SU-DHL-6 (cell line): ENCODE data around the gene KRT79.

Experiments
- H2AFZ ChIP-seq: fragments of 200-600 bp; sonication (generic); 2 replicates; pipeline ENCODE4 v1.6.1; 2014; ENCODE audit warnings: low read depth, mild to moderate bottlenecking, moderate library complexity, mixed read lengths, antibody characterized with exemption, low read length; ENCODE audit not compliant: severe bottlenecking
- H3F3A ChIP-seq: fragments of 200-600 bp; shearing (Covaris generic); 2 replicates; pipeline ENCODE4 v1.6.0; 2016; ENCODE audit warnings: antibody characterized with exemption, mild to moderate bottlenecking; ENCODE audit not compliant: insufficient read depth
- H3K27ac ChIP-seq: fragments of 200-600 bp; sonication (generic); 2 replicates; pipeline ENCODE4 v1.5.1; 2016; ENCODE audit warnings: low read depth, mild to moderate bottlenecking, low read length, moderate library complexity, mixed read lengths
- H3K27me3 ChIP-seq: fragments of 200-600 bp; sonication (generic), shearing (Covaris generic); 2 replicates; pipeline ENCODE4 v1.6.0; 2014; ENCODE audit warnings: mild to moderate bottlenecking, low read length
- H3K36me3 ChIP-seq: fragments of 200-600 bp; sonication (generic); 2 replicates; pipeline ENCODE4 v1.6.1; 2014; ENCODE audit warnings: mild to moderate bottlenecking, low read length, mixed read lengths
- H3K4me2 ChIP-seq: fragments of 300-600, 200-600 bp; shearing (Covaris generic), sonication (generic); 2 replicates; pipeline ENCODE4 v1.6.0; 2014; ENCODE audit warnings: low read length, low read depth, mild to moderate bottlenecking; ENCODE audit not compliant: poor library complexity, severe bottlenecking
- H3K4me3 ChIP-seq: fragments of 200-600 bp; sonication (generic); 2 replicates; pipeline ENCODE4 v1.5.1; 2014; ENCODE audit warnings: antibody characterized with exemption, low read length, mild to moderate bottlenecking, mixed read lengths; ENCODE audit not compliant: insufficient read depth, poor library complexity, severe bottlenecking
- H3K79me2 ChIP-seq: fragments of 200-600 bp; sonication (generic); 2 replicates; pipeline ENCODE4 v1.6.1; 2014; ENCODE audit warnings: mild to moderate bottlenecking, low read length, moderate library complexity; ENCODE audit not compliant: insufficient read depth
- H3K9ac ChIP-seq: fragments of 200-600 bp; sonication (generic); 2 replicates; pipeline ENCODE4 v1.7.0; 2014; ENCODE audit warnings: mild to moderate bottlenecking, low read length
- H3K9me2 ChIP-seq: fragments of 200-600 bp; sonication (generic); replicated peaks from 2 replicates; pipeline ENCODE4 v1.6.1; 2014; ENCODE audit warnings: low read length; ENCODE audit not compliant: insufficient read depth
- H3K9me3 ChIP-seq: fragments of 200-600 bp; sonication (generic); 2 replicates; pipeline ENCODE4 v1.6.1; 2014; ENCODE audit warnings: low read length, mixed read lengths; ENCODE audit not compliant: insufficient read depth
- H4K20me1 ChIP-seq: fragments of 200-600 bp; sonication (generic); 2 replicates; pipeline ENCODE4 v1.6.1; 2014; ENCODE audit warnings: low read depth, mild to moderate bottlenecking, antibody characterized with exemption, low read length, moderate library complexity, mixed read lengths
- CTCF ChIP-seq: fragments of 200-600 bp; sonication (generic); IDR thresholded peaks from one replicate; pipeline ENCODE4 v1.5.1; 2017; ENCODE audit warnings: antibody characterized with exemption, mild to moderate bottlenecking, low read length, moderate library complexity; ENCODE audit not compliant: insufficient read depth, poor library complexity, severe bottlenecking
- EZH2phosphoT487 ChIP-seq: fragments of 200-600 bp; sonication (generic), shearing (Covaris generic); conservative IDR thresholded peaks from 2 replicates; pipeline ENCODE4 v1.6.1; 2018; ENCODE audit warnings: mild to moderate bottlenecking, antibody characterized with exemption, low read length, moderate library complexity, mixed read lengths

Gene KRT79

GRCh38 chr12:52827499-52828090, 6.5 kb downstream of the KRT79 start:
- no peak overlapping the region for H3K27ac ChIP-seq
- H3K36me3 ChIP-seq: no peaks in the 10 kb centered on the region
- H3K4me3 ChIP-seq: no peak overlapping the region
- H3F3A ChIP-seq: no peaks in the 10 kb centered on the region
- H3K9me2 ChIP-seq: no peaks in the 10 kb centered on the region
- H3K9me3 ChIP-seq: no peaks in the 10 kb centered on the region
- TF ChIP-seq CTCF (no peak), EZH2phosphoT487 (no peak)
- H4K20me1 ChIP-seq: no peaks in the 10 kb centered on the region
- H3K79me2 ChIP-seq: no peaks in the 10 kb centered on the region
- no peak overlapping the region for H3K4me2 ChIP-seq
- no peak overlapping the region for H2AFZ ChIP-seq
- H3K9ac ChIP-seq: no peak overlapping the region
- H3K27me3 ChIP-seq: 0 out of 2 replicates have a peak, but pooled peaks cover 4% of the 10 kb centered on the region

GRCh38 chr12:52826611-52827498, 7.3 kb downstream of the KRT79 start:
- Histone ChIP-seq H3F3A (no peaks in the 10 kb centered on the region), H3K9ac (no peak overlapping the region), H2AFZ (no peak overlapping the region), H3K9me3 (no peaks in the 10 kb centered on the region), H3K4me2 (no peak overlapping the region), H3K27me3 (0 out of 2 replicates have a peak, but pooled peaks cover 4% of the 10 kb centered on the region), H4K20me1 (no peaks in the 10 kb centered on the region), H3K27ac (no peak overlapping the region), H3K79me2 (no peaks in the 10 kb centered on the region), H3K9me2 (no peaks in the 10 kb centered on the region), H3K4me3 (no peak overlapping the region), H3K36me3 (no peaks in the 10 kb centered on the region)
- TF ChIP-seq EZH2phosphoT487 (no peak), CTCF (no peak)

- TF ChIP-seq CTCF: no peak
- no peak for TF ChIP-seq EZH2phosphoT487
- Histone ChIP-seq H3K27me3 (0 out of 2 replicates have a peak, but pooled peaks cover 4% of the 10 kb centered on the region), H3K9me2 (no peaks in the 10 kb centered on the region)
Measured at GRCh38 chr12:52825961-52826360, 8.2 kb downstream of the KRT79 start.

More at GRCh38 chr12:52825961-52826360, 8.2 kb downstream of the KRT79 start:
- Histone ChIP-seq H3F3A (no peaks in the 10 kb centered on the region), H4K20me1 (no peaks in the 10 kb centered on the region), H3K27ac (no peak overlapping the region), H3K79me2 (no peaks in the 10 kb centered on the region), H3K4me3 (no peak overlapping the region), H3K4me2 (no peak overlapping the region), H2AFZ (no peak overlapping the region), H3K36me3 (no peaks in the 10 kb centered on the region), H3K9ac (no peak overlapping the region), H3K9me3 (no peaks in the 10 kb centered on the region)
